C4-2B (cell line): Measurements from ENCODE around the gene SMURF1.

ENCODE experiments used
- H3K27ac ChIP-seq: fragments of 450-650 bp; 2 replicates; pipeline ENCODE4 v1.5.1; 2017
- ZFX ChIP-seq: fragments of 450-650 bp; IDR thresholded peaks from 2 replicates; pipeline ENCODE4 v1.6.1; 2017
- TF ChIP-seq, protein P1 (sequence below): fragments of 450-650 bp; conservative IDR thresholded peaks from 2 replicates; pipeline ENCODE4 v1.5.1; 2017; ENCODE audit warnings: mild to moderate bottlenecking

SMURF1 gene

DNA sequence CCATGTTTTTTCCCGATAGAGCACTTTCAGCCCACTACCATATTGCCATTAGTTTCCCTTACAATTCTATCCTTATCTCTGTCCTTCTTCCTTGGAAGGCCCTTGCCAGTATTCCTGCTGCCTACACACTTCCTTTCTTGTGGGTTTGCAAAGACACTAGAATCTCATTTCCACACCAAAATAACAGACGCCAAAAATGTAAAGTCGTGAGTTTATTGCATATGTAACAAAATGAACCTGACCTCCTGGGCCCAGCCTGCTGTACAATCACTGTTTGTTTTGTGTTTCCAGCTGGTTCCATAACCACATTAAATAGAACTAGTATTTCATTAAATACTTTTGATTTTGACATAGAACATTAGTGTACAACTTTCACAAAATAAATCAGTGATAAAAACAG lies 116.7 kb downstream of the SMURF1 start:
- no peak overlapping the region for H3K27ac ChIP-seq
- TF ChIP-seq ZFX, result no peak
- TF ChIP-seq, protein P1, sequence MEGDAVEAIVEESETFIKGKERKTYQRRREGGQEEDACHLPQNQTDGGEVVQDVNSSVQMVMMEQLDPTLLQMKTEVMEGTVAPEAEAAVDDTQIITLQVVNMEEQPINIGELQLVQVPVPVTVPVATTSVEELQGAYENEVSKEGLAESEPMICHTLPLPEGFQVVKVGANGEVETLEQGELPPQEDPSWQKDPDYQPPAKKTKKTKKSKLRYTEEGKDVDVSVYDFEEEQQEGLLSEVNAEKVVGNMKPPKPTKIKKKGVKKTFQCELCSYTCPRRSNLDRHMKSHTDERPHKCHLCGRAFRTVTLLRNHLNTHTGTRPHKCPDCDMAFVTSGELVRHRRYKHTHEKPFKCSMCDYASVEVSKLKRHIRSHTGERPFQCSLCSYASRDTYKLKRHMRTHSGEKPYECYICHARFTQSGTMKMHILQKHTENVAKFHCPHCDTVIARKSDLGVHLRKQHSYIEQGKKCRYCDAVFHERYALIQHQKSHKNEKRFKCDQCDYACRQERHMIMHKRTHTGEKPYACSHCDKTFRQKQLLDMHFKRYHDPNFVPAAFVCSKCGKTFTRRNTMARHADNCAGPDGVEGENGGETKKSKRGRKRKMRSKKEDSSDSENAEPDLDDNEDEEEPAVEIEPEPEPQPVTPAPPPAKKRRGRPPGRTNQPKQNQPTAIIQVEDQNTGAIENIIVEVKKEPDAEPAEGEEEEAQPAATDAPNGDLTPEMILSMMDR, result no peak

DNA sequence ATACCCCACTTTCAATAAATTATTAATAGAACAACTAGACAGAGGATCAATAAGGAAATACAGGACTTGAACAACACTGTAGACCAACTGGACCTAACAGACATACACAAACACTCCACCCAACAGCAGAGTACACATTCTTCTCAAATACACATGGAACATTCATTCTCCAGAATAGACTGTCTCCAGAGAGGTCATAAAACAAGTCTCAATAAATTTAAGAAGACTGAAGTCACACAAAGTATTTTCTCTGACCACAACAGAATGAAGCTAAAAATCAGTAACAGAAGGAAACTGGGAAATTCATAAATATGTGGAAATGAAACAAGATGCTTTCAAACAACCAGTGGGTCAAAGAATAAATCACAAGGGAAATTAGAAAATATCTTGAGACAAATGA lies 119.8 kb downstream of the SMURF1 start:
- TF ChIP-seq ZFX, result no peak
- TF ChIP-seq, protein P1, result no peak
- no peak overlapping the region for H3K27ac ChIP-seq

DNA sequence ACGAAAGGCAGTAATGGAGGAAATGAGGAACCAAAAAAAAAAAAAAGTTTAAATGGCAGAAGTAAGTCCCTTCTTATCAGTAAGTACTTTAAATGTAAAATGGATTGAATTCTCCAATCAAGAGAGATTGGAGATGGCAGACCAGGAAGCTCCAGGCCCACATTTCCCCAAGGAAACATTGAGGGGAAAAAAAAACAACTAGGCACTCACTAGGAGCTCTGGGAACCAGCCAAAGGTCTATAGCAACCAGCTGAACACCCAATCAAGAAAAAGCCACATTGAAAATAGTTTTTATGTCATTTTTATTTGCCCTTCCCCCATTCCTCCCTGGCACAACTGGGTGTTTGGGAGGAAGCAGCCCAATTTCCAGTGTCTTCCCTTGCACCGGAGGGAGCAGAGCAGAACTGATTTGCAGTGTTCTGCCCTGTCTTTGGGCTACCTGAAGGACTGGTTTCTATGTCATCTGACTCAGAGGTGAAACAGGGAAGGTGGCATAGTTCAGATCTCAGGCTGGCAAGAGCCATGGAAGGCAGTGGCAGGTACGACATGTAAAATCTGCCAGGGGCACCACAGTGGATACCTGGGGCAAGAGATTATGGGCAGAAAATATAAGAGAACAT lies 121.9 kb downstream of the SMURF1 start:
- peak overlapping the region; percentile 19; the same call in 1 of the 2 replicates for H3K27ac ChIP-seq

DNA sequence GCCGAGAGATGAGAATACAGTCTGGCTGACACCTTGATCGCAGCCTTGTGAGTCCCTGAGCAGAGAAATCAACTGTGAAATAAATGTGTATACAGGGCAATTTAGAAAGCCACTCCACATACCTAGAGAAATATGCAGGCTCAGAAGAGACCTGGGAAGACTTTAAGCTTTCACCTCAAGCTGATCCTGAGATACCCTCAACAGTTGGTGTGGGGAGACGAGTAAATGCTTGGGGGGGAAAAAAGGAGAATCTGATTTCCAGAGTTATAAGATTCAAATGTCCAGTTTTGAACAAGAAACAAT lies 123.5 kb downstream of the SMURF1 start:
- no peak for TF ChIP-seq ZFX
- TF ChIP-seq, protein P1, result no peak
- no peak overlapping the region for H3K27ac ChIP-seq

More for the DNA sequence above, 121.9 kb downstream of the SMURF1 start:
- TF ChIP-seq, protein P1, result no peak

DNA sequence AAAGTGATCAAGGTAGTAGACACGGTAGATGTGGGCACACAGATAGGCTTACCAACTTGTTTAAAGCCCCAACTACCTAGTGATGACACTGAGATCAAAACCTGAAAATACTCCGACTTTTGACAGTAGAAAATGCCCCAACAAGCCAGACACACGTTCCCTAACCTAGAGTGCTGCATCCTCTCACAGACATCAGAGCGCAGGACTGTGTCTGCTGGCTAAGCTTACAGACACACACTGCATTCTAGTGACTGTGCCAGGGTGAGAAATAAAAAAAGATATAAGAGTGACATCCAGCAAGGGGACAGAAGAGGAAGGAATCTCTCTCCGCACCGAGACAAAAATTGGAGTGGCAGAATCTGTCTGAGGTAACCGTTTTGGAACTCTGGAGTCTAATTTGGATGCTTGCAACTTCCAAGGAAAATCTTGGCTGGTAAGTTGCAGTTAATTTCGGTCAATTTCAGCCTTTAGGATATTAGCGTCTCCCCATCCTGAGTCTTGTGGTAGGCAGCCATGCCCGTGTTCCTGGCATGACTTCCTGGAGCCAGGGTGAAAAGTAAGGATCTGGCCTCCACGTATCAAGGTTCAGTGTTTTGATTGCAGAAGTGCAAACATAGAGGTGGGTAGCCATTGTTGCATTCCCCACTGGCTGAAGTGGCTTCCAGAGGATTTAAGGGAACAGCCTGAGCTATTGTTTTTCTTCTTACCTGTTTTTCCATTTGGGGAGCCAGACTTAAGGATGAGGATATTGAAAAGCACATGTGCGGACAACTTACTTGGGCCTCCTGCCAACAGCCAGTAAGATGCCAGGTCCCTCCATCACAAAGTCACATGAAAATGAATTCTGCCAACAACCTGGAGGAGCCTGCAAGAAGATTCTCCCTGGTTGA lies 124.1 kb downstream of the SMURF1 start:
- TF ChIP-seq, protein P1, result no peak
- no peak for TF ChIP-seq ZFX
- no peak overlapping the region for H3K27ac ChIP-seq

DNA sequence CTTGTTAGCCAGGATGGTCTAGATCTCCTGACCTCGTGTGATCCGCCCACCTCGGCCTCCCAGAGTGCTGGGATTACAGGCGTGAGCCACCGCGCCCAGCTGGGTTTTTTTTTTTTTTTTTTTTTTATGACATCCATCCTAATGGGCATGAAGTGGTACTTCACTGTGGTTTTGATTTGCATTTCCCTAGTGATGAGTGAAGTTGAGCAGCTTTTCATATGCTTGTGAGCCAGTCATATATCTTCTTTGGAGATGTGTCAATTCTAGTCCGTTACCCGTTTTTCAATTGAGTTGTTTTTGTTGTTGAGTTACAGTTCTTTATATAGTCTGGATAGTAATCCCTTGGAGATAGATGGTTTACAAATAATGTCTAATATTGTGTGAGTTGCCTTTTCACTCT lies 127.7 kb downstream of the SMURF1 start:
- H3K27ac ChIP-seq, result no peak overlapping the region
- TF ChIP-seq ZFX, result no peak
- TF ChIP-seq, protein P1, result no peak

DNA sequence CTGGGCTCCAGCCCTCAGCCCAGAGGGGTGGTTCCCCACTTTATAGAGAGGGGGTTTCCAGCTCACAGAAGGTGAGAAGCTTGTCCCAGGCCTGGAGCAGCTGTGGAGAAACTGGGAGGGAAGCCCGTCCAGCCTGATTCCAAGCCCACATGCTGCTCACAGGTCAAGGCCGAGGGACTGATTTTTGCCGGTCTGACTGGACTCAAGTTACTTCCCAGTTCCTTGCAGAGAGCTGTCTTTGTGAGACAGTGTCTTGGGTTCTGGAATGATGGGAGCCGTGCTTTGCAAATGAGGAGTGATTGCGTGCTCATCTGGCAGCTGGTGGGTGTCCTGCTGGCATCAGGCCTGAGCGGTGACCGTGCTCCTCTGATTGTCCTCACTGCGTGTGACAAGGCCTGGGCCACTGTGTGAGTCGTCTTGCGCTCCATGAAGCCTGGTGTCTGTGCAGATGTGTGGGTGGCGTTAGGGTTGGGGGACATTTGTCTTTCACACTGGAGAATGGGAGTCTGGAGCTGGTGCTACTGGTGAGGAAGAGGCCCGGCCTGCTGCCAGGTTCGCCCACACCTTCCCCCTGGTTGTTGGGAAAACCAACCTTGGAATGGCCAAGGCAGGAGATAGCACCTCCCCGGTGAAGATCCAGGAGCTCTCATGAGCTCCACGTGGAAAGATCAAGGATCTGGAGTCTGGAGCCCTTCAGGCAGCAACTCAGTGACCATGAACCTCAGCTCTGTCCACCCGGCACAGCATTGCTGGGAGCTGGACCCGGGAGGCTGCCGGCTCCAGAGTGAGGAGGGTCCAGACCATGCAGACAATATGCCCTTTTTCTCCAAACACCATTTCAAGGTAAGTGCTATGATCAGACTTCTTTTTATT lies 129.6 kb downstream of the SMURF1 start:
- H3K27ac ChIP-seq, result no peak overlapping the region
- TF ChIP-seq ZFX, result no peak
- TF ChIP-seq, protein P1, result no peak
